HepG2 (cell line): ENCODE measurements around the gene CDK2. TPM values are rescaled to one million over a fixed set of nuclear protein-coding genes. Genes with fewer than 3 reads are reported as not detected.

Experiments used
- CENPT ChIP-seq: sonication (generic); formaldehyde crosslinking; IDR thresholded peaks from 2 replicates; pipeline ENCODE4 v1.8.0; 2022; ENCODE audit warnings: low read depth, mild to moderate bottlenecking, moderate library complexity, missing genetic modification reagents
- CHD4 ChIP-seq: fragments of 200-600 bp; sonication (generic); IDR thresholded peaks from 2 replicates; pipeline ENCODE4 v1.7.0; 2017; ENCODE audit warnings: mild to moderate bottlenecking, low read length, borderline replicate concordance
- ESRRA ChIP-seq: sonication (generic); formaldehyde crosslinking; IDR thresholded peaks from 2 replicates; pipeline ENCODE4 v1.5.1; 2020; ENCODE audit warnings: mild to moderate bottlenecking, low read depth, missing genetic modification reagents
- HIVEP1 ChIP-seq: sonication (generic); formaldehyde crosslinking; IDR thresholded peaks from 2 replicates; pipeline ENCODE4 v1.4.0; 2020; ENCODE audit warnings: mild to moderate bottlenecking, missing genetic modification reagents
- MBNL3 ChIP-seq: fragments of 250-450 bp; sonication (Bioruptor Pico); conservative IDR thresholded peaks from 2 replicates; pipeline ENCODE4 v1.8.0; 2022; ENCODE audit warnings: mild to moderate bottlenecking, inconsistent platforms
- MYC ChIP-seq: sonication (generic); formaldehyde crosslinking; IDR thresholded peaks from 2 replicates; pipeline ENCODE4 v1.9.0; 2021; ENCODE audit warnings: missing genetic modification reagents, borderline replicate concordance
- NBN ChIP-seq: fragments of 450-650 bp; conservative IDR thresholded peaks from 2 replicates; pipeline ENCODE4 v1.6.1; 2017
- NCOA2 ChIP-seq: sonication (generic); formaldehyde crosslinking; IDR thresholded peaks from 2 replicates; pipeline ENCODE4 v1.8.0; 2022; ENCODE audit warnings: inconsistent platforms
- NKX3-1 ChIP-seq: sonication (generic); formaldehyde crosslinking; IDR thresholded peaks from 2 replicates; pipeline ENCODE4 v1.5.0; 2020; ENCODE audit warnings: missing genetic modification reagents
- NR2F2 ChIP-seq: IDR thresholded peaks from 2 replicates; pipeline ENCODE4 v1.6.1; 2012; ENCODE audit warnings: low read depth, inconsistent platforms, borderline replicate concordance
- RBM39 ChIP-seq: fragments of 200-400 bp; formaldehyde crosslinking; IDR thresholded peaks from one replicate; pipeline ENCODE4 v1.6.1; 2018; ENCODE audit warnings: antibody characterized with exemption, mild to moderate bottlenecking, low read depth, low read length; ENCODE audit not compliant: poor library complexity, severe bottlenecking
- SP2 ChIP-seq: sonication (generic); formaldehyde crosslinking; IDR thresholded peaks from 2 replicates; pipeline ENCODE4 v1.5.1; 2020; ENCODE audit warnings: mild to moderate bottlenecking, missing genetic modification reagents
- SYNCRIP ChIP-seq: fragments of 200-400 bp; formaldehyde crosslinking; IDR thresholded peaks from 2 replicates; pipeline ENCODE4 v1.6.1; 2018; ENCODE audit warnings: mild to moderate bottlenecking, low read depth, low read length; ENCODE audit not compliant: insufficient read depth
- ZBTB8A ChIP-seq: sonication (generic); formaldehyde crosslinking; IDR thresholded peaks from 2 replicates; pipeline ENCODE4 v1.4.0; 2020; ENCODE audit warnings: mild to moderate bottlenecking, low read depth, missing genetic modification reagents, borderline replicate concordance
- ZNF543 ChIP-seq: sonication (generic); formaldehyde crosslinking; IDR thresholded peaks from 2 replicates; pipeline ENCODE4 v1.4.0; 2020; ENCODE audit warnings: mild to moderate bottlenecking, missing genetic modification reagents
- ZNF607 ChIP-seq: sonication (generic); formaldehyde crosslinking; IDR thresholded peaks from 2 replicates; pipeline ENCODE4 v1.5.1; 2020; ENCODE audit warnings: missing genetic modification reagents, mild to moderate bottlenecking, borderline replicate concordance
- ZNF878 ChIP-seq: sonication (generic); formaldehyde crosslinking; IDR thresholded peaks from 2 replicates; pipeline ENCODE4 v1.8.1; 2023; ENCODE audit warnings: mild to moderate bottlenecking, missing genetic modification reagents, moderate library complexity
- polyA plus RNA-seq, 8 experiments: library from polyadenylated mRNA; depleted of rRNA in 3 of 8; stranded (reverse) in 7 of 8; unstranded in 1 of 8; fragments of >200 nt; fragmentation: Illumina TruSeq in 4 of 8; extraction: Trizol in 4 of 8; gene quantifications; 2 replicates each; pipeline versions ENCODE4 v1.2.1 to v1.2.3, GENCODE V29; 2011 to 2016; ENCODE audit warnings: low read depth in 4 of 8, missing spikeins in 1 of 8, mixed read lengths in 1 of 8; ENCODE audit not compliant: insufficient read depth in 1 of 8
- total RNA-seq, 5 experiments: library from RNA; depleted of rRNA; stranded (reverse); fragments of >200 nt; fragmentation: Illumina TruSeq; extraction: Trizol; gene quantifications; 2 replicates each; pipeline ENCODE4 v1.2.3, GENCODE V29; 2016; ENCODE audit warnings: low read depth in 1 of 5
- TF ChIP-seq, protein P1 (sequence below): IDR thresholded peaks from 2 replicates; pipeline ENCODE4 v1.6.1; 2016; ENCODE audit warnings: low read depth, borderline replicate concordance
- TF ChIP-seq, protein P2 (sequence below): sonication (generic); formaldehyde crosslinking; IDR thresholded peaks from 2 replicates; pipeline ENCODE4 v1.4.0; 2020; ENCODE audit warnings: missing genetic modification reagents, borderline replicate concordance
- TF ChIP-seq, protein P3 (sequence below): sonication (generic); formaldehyde crosslinking; IDR thresholded peaks from 2 replicates; pipeline ENCODE4 v1.4.0; 2020; ENCODE audit warnings: missing genetic modification reagents, low read depth, mild to moderate bottlenecking, borderline replicate concordance
- TF ChIP-seq, protein P4 (sequence below): sonication (generic); formaldehyde crosslinking; IDR thresholded peaks from 2 replicates; pipeline ENCODE4 v1.9.0; 2022; ENCODE audit warnings: missing genetic modification reagents, mild to moderate bottlenecking, borderline replicate concordance
- TF ChIP-seq, protein P5 (sequence below): sonication (generic); formaldehyde crosslinking; IDR thresholded peaks from 2 replicates; pipeline ENCODE4 v1.4.0; 2020; ENCODE audit warnings: missing genetic modification reagents, mild to moderate bottlenecking, borderline replicate concordance
- TF ChIP-seq, protein P6 (sequence below): sonication (generic); formaldehyde crosslinking; IDR thresholded peaks from 2 replicates; pipeline ENCODE4 v1.8.0; 2023; ENCODE audit warnings: mild to moderate bottlenecking, missing genetic modification reagents

Gene CDK2
- total and polyA plus RNA-seq, 2 of the 13 experiments (the other 11 are each of a cell fraction or from before 2014, with no cell fraction given) = 47.5 to 52.6 TPM

DNA sequence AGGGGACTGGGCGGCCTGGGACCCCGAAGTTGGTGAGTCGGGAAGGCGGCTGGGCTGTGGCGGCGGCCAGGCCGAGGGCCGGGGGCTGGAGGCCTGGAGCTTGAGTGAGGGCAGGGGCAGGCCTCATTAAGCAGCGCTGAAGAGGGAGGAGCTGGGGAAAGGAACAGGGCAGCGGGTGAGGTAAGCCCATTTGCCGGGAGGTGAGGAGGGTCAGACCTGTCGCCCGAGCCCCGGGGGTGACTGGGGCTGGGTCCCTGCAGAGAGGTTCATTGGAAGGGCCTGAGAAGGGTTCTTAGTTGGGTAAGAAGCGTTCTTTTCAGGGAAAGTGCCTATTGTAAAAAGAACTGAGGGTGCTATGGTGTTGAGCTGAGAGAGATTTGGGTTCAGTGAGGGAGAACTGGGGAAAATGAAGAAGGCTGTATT is 7.7 kb downstream of the CDK2 start (continued):
- TF ChIP-seq ZBTB8A (no peak), CHD4 (no peak), NBN (no peak), ZNF543 (CRISPR knock-in tag) (no peak), MYC (CRISPR knock-in tag) (no peak; the same call in 1 of the 2 replicates), NKX3-1 (CRISPR knock-in tag) (no peak), ZNF878 (no peak; the same call in 1 of the 2 replicates), SP2 (no peak), SYNCRIP (no peak), NR2F2 (no peak), CENPT (no peak), ZNF607 (0 out of 2 replicates have a peak, but pooled peaks have one; percentile 57), HIVEP1 (CRISPR knock-in tag) (0 out of 2 replicates have a peak, but pooled peaks have one; percentile 15), RBM39 (peak; percentile 16), MBNL3 (CRISPR knock-in tag) (no peak), NCOA2 (CRISPR knock-in tag) (no peak), ESRRA (CRISPR knock-in tag) (no peak)
- TF ChIP-seq, protein P1, sequence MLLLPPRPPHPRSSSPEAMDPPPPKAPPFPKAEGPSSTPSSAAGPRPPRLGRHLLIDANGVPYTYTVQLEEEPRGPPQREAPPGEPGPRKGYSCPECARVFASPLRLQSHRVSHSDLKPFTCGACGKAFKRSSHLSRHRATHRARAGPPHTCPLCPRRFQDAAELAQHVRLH = no peak
- TF ChIP-seq, protein P2, sequence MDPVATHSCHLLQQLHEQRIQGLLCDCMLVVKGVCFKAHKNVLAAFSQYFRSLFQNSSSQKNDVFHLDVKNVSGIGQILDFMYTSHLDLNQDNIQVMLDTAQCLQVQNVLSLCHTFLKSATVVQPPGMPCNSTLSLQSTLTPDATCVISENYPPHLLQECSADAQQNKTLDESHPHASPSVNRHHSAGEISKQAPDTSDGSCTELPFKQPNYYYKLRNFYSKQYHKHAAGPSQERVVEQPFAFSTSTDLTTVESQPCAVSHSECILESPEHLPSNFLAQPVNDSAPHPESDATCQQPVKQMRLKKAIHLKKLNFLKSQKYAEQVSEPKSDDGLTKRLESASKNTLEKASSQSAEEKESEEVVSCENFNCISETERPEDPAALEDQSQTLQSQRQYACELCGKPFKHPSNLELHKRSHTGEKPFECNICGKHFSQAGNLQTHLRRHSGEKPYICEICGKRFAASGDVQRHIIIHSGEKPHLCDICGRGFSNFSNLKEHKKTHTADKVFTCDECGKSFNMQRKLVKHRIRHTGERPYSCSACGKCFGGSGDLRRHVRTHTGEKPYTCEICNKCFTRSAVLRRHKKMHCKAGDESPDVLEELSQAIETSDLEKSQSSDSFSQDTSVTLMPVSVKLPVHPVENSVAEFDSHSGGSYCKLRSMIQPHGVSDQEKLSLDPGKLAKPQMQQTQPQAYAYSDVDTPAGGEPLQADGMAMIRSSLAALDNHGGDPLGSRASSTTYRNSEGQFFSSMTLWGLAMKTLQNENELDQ = no peak
- TF ChIP-seq, protein P3, sequence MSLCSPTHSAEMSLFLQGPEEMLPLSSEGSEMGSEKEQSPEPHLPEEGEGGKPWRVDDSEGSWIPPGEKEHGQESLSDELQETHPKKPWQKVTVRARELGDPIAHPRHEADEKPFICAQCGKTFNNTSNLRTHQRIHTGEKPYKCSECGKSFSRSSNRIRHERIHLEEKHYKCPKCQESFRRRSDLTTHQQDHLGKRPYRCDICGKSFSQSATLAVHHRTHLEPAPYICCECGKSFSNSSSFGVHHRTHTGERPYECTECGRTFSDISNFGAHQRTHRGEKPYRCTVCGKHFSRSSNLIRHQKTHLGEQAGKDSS = no peak
- TF ChIP-seq, protein P4, sequence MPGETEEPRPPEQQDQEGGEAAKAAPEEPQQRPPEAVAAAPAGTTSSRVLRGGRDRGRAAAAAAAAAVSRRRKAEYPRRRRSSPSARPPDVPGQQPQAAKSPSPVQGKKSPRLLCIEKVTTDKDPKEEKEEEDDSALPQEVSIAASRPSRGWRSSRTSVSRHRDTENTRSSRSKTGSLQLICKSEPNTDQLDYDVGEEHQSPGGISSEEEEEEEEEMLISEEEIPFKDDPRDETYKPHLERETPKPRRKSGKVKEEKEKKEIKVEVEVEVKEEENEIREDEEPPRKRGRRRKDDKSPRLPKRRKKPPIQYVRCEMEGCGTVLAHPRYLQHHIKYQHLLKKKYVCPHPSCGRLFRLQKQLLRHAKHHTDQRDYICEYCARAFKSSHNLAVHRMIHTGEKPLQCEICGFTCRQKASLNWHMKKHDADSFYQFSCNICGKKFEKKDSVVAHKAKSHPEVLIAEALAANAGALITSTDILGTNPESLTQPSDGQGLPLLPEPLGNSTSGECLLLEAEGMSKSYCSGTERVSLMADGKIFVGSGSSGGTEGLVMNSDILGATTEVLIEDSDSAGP (CRISPR knock-in tag) = peak; percentile 77; the same call in 1 of the 2 replicates
- TF ChIP-seq, protein P5, sequence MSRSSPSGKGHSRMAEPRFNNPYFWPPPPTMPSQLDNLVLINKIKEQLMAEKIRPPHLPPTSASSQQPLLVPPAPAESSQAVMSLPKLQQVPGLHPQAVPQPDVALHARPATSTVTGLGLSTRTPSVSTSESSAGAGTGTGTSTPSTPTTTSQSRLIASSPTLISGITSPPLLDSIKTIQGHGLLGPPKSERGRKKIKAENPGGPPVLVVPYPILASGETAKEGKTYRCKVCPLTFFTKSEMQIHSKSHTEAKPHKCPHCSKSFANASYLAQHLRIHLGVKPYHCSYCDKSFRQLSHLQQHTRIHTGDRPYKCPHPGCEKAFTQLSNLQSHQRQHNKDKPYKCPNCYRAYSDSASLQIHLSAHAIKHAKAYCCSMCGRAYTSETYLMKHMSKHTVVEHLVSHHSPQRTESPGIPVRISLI (CRISPR knock-in tag) = 0 out of 2 replicates have a peak, but pooled peaks have one; percentile 4
- TF ChIP-seq, protein P6, sequence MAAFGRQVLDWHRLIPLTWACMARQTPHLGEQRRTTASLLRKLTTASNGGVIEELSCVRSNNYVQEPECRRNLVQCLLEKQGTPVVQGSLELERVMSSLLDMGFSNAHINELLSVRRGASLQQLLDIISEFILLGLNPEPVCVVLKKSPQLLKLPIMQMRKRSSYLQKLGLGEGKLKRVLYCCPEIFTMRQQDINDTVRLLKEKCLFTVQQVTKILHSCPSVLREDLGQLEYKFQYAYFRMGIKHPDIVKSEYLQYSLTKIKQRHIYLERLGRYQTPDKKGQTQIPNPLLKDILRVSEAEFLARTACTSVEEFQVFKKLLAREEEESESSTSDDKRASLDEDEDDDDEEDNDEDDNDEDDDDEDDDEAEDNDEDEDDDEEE = peak; percentile 56; the same call in 1 of the 2 replicates
